Measurements from ENCODE around the gene FBXL12. TPM values are rescaled to one million over a fixed set of nuclear protein-coding genes. Genes with fewer than 3 reads are reported as not detected.
A peak's percentile ranks its signal among the peaks of the same experiment; 100 is the strongest.
"Not testable (repeated sequence)": the region's sequence is repeated elsewhere in the genome, so short reads cannot be mapped to it uniquely, and the experiment has no call there.

The FBXL12 gene
- polyA plus RNA-seq, 3 donors from 2014 or later = 12.2 to 17.2 (median 14.2) TPM

DNA sequence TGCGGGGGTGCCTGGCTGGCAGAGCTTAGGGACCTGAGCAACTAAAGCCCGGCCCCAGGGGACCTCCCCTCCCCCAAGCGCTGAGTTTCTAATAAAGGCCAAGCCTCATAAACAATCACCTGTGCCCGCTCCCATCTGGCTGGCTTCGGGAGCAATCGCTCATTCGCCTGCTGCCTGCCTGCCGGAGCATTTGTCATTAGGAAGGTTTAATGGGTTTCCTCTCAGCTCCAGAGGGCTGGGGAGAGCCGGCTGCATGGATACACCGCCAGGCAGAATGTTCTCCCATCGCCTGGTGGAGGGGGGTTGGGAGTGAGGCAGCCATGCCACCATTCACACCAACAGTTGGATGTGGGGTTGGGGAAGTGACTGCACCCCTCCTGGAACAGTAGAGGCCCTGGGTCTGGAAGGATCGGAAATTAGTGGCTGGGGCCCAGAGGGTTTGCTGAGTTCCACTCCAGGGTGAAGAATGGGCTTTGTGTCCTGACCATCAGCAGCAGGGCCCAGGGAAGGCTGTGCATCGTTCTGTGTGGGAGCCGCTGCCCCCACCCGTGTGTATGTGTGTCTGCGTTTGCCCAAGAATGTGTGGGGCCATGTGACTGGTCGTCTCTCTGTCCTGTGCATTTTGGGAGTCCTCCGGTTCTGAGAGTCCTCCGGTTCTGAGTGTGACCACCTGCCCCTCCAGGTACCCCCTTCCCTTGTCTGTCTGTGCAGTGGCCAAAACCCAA lies 31.5 kb upstream of the FBXL12 start:
- Mint-ChIP-seq H3K9me3 (no peaks in the 10 kb centered on the region), H3K27ac (peak overlapping the region in 1 of 6 donors; percentile 40), H3K27me3 (ENCODE audit: low read depth in 3 of 3) (peaks cover 0 to 2% (median 1%) of the 10 kb centered on the region in 3 donors), H3K4me1 (peaks cover 15 to 18% of the 10 kb centered on the region in 2 donors), H3K36me3 (peaks cover 4 to 6% (median 4%) of the 10 kb centered on the region in 3 donors), H3K4me3 (no peak overlapping the region)
- no peak for DNase-seq

DNA sequence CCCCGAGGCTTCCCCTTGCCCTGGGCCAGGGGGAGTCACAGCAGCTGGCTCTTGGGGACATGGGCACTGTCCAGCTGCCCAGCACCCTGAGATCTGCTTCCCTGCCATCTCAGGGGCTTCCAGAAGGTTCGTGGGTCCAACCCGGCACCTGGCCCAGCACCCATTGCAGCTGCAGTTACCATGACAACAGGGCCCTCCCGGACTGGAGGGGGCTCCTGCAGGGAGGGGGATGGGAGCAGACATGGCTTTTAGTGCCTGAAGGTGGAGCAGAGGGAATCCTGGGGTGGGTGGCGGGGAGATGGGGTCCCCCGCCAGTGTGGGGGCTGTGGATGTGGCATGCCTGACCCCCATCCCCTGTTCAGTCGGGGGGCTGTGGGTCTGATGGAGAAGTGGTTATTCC lies 30.9 kb upstream of the FBXL12 start:
- H3K36me3 Mint-ChIP-seq = peaks cover 4 to 9% (median 8%) of the 10 kb centered on the region in 3 donors
- peaks cover 19 to 24% of the 10 kb centered on the region in 2 donors for H3K4me1 Mint-ChIP-seq
- H3K27me3 Mint-ChIP-seq (ENCODE audit: low read depth in 3 of 3) = peaks cover 0 to 2% (median 1%) of the 10 kb centered on the region in 3 donors
- no peak for DNase-seq
- H3K27ac Mint-ChIP-seq = peak overlapping the region in 1 of 6 donors; percentile 7
- H3K4me3 Mint-ChIP-seq = no peak overlapping the region
- no peaks in the 10 kb centered on the region for H3K9me3 Mint-ChIP-seq

DNA sequence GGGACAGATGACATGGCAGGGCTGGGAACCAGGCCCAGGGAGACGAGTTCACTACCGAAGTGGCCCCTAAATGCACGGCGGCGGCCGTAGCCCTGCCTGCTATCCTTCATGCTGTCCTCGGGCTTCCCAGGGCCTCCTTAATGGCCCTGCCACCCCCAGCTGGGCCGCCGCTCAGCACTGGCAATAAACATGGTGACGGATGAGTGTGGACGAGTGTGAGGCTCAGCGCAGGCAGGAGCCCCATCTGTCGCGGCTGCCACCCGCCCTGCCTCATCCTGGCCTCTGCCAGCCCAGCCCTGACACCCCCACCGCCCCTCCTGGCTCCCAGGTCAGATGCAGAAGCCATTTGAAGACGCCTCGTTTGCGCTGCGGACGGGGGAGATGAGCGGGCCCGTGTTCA lies 29.9 kb upstream of the FBXL12 start:
- H3K4me1 Mint-ChIP-seq = peaks cover 20 to 21% of the 10 kb centered on the region in 2 donors
- H3K36me3 Mint-ChIP-seq = peaks cover 2 to 7% (median 6%) of the 10 kb centered on the region in 3 donors
- no peaks in the 10 kb centered on the region for H3K9me3 Mint-ChIP-seq
- no peak overlapping the region for H3K27ac Mint-ChIP-seq
- peaks cover 0 to 2% (median under 1%) of the 10 kb centered on the region in 3 donors for H3K27me3 Mint-ChIP-seq (ENCODE audit: low read depth in 3 of 3)
- no peak for DNase-seq
- H3K4me3 Mint-ChIP-seq = no peak overlapping the region

DNA sequence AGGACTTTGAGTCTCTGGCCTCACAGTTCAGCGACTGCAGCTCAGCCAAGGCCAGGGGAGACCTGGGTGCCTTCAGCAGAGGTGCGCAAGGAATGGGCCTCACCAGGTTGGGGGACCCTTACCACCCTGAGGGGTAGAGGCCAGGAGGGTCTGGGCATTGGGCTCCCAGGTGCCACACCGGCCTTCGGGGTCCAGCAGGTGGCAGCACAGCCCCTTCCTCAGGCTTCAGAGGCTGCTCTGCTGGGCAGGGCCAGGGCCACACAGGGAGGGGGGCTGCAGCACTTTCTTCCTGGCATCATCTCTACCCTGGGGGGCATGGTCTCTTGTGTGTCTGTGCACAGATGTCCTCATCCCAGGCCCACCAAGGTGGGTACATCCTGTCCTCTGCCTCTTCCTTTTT lies 29.2 kb upstream of the FBXL12 start:
- H3K9me3 Mint-ChIP-seq = no peaks in the 10 kb centered on the region
- DNase-seq = peak; percentile 13 to 38 (median 26)
- peaks cover 19 to 24% of the 10 kb centered on the region in 2 donors for H3K4me1 Mint-ChIP-seq
- H3K27me3 Mint-ChIP-seq (ENCODE audit: low read depth in 3 of 3) = peaks cover 0 to 2% (median 0%) of the 10 kb centered on the region in 3 donors
- no peak overlapping the region for H3K27ac Mint-ChIP-seq
- peaks cover 5 to 12% (median 10%) of the 10 kb centered on the region in 3 donors for H3K36me3 Mint-ChIP-seq
- no peak overlapping the region for H3K4me3 Mint-ChIP-seq

DNA sequence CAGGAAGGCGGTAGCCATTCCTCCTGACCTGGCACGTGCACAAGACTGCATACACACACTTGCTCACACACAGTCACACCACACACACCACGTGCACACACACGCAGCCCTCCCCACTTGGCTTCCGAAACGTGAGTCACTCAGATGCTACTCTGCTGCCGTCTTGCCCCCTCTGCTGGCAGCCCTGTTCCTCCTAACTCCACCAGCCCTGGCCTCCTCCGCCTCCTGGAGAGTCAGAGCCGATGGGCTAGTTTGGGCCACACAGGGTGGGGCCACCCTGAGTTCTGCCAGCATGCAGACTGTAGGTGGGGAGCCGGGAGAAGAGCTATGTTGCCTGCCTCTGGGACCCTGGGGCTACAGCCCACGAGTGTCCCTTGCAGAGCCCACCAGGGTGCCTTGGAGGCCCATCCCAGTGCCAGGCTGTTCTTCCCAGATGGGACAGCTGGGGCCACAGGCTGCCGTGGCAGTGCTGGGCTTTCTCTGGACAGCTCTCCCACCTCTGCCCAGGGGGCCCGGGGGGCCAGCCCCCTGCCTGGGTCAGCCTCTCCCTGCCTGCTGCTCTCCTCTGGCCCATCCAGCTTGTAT lies 28.3 kb upstream of the FBXL12 start:
- no peak for DNase-seq
- no peaks in the 10 kb centered on the region for H3K9me3 Mint-ChIP-seq
- H3K27me3 Mint-ChIP-seq (ENCODE audit: low read depth in 3 of 3) = peaks cover 0 to 2% (median 0%) of the 10 kb centered on the region in 3 donors
- H3K36me3 Mint-ChIP-seq = peaks cover 5 to 17% (median 11%) of the 10 kb centered on the region in 3 donors
- H3K4me3 Mint-ChIP-seq = no peak overlapping the region
- no peak overlapping the region for H3K27ac Mint-ChIP-seq
- H3K4me1 Mint-ChIP-seq = peaks cover 19 to 24% of the 10 kb centered on the region in 2 donors

DNA sequence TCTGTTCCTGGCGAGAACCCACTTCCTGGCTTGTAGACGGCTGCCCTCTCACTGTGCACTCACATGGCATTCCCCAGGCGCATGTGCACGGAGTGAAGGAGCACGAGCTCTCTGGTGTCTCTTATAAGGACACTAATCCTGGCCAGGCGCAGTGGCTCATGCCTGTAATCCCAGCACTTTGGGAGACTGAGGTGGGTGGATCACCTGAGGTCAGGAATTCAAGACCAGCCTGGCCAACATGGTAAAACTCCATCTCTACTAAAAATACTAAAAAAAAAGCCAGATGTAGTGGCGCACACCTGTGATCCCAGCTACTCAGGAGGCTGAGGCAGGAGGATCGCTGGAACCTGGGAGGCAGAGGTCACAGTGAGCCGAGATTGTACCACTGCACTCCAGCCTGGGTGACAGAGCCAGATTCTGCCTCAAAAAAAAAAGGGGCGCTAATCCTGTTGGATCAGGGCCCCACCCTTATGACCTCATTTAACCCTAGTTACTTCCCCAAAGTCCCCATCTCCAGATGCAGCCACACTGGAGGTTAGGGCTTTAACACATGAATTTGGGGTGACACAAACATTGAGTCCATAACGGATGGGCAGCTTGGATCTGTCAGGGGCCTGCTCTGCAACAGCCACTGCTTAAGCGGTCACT lies 24.9 kb upstream of the FBXL12 start:
- H3K4me1 Mint-ChIP-seq = peaks cover 19 to 25% of the 10 kb centered on the region in 2 donors
- H3K27me3 Mint-ChIP-seq (ENCODE audit: low read depth in 3 of 3); H3K4me3 Mint-ChIP-seq; DNase-seq; H3K9me3 Mint-ChIP-seq: not testable (repeated sequence)
- H3K27ac Mint-ChIP-seq = peak overlapping the region in 1 of 6 donors; percentile 46
- H3K36me3 Mint-ChIP-seq = peaks cover 12 to 38% (median 20%) of the 10 kb centered on the region in 3 donors

DNA sequence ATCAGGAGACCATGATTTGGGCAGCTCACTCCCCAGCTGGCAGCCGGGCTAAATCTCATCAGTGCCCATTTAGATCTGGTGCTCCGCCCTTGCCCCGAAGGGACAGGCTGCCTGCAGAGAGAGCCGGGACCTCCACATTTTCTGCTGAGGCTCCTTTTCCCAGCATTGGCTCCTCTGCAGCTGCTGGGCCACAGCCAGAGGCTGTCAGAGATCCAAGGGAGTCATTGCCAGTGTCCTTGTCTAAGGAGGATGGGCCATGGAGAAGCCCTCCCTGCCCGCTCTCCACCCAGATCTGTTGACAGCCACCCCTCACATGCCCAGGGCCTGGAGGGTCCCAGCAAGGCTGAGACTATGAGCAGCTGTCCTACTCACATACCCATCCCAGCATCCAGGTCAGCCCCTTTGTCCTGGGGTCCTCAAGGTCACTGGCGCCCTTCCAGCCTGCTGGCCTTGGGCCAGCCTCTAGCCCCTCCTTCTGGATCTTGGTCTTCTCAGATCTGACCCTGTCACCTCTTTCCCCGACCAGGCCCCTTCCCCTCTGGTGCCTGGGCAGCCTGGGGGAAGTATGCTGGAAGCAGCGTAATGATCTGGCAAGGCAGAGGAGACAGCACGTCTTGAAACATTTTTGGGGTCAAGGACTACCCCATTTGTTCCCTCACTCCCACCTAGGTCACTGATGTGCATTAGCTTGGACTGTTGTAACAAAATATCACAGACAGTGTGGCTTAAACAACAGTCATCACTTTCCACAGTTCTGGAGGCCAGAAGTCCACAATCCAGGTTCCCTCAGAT lies 24.2 kb upstream of the FBXL12 start:
- Mint-ChIP-seq H3K9me3 (no peaks in the 10 kb centered on the region), H3K4me1 (peaks cover 19 to 27% of the 10 kb centered on the region in 2 donors), H3K27me3 (ENCODE audit: low read depth in 3 of 3) (no peaks in the 10 kb centered on the region)

DNA sequence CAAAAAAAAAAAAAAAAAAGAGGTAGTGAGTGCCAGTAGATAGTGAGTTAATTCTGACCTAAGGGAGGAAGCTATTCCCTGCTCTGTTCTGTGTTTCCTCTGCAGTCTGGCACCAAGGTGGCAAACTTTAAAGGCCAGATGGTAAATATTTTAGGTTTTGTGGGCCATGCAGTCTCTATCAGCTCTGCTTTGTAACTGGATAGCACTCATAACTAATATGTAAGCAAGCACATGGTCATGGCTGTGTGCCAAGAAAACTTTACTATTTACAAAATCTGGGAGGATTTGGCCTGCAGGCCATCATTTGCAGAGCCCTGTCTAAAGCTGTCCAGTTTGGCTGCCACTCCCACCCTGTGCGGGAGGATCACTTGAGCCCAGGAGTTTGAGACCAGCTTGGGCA lies 20.5 kb upstream of the FBXL12 start:
- DNase-seq = no peak
- Mint-ChIP-seq H3K27me3 (ENCODE audit: low read depth in 3 of 3) (peaks cover 5 to 7% (median 6%) of the 10 kb centered on the region in 3 donors), H3K27ac (no peak overlapping the region), H3K4me1 (peaks cover 17 to 27% of the 10 kb centered on the region in 2 donors), H3K36me3 (peaks cover 12 to 35% (median 14%) of the 10 kb centered on the region in 3 donors), H3K9me3 (no peaks in the 10 kb centered on the region), H3K4me3 (no peak overlapping the region)

More for the DNA sequence above, 24.2 kb upstream of the FBXL12 start:
- DNase-seq = no peak
- Mint-ChIP-seq H3K4me3 (no peak overlapping the region), H3K27ac (peak overlapping the region in 1 of 6 donors; percentile 46), H3K36me3 (peaks cover 12 to 39% (median 20%) of the 10 kb centered on the region in 3 donors)

DNA sequence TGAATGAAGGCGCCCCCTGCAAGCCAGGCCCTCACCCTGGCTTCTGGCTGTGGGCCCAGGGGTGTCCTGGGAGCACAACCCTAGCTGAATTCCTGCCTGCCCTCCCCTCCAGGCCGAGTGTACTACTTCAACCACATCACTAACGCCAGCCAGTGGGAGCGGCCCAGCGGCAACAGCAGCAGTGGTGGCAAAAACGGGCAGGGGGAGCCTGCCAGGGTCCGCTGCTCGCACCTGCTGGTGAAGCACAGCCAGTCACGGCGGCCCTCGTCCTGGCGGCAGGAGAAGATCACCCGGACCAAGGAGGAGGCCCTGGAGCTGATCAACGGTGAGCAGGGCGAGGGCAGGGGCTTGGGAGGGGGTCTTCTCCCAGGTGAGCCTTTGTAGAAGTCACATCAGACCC lies 19.4 kb upstream of the FBXL12 start:
- Mint-ChIP-seq H3K9me3 (no peaks in the 10 kb centered on the region), H3K27me3 (ENCODE audit: low read depth in 3 of 3) (peaks cover 5 to 10% (median 8%) of the 10 kb centered on the region in 3 donors), H3K4me3 (no peak overlapping the region), H3K4me1 (peaks cover 22 to 28% of the 10 kb centered on the region in 2 donors), H3K36me3 (peaks cover 9 to 30% (median 13%) of the 10 kb centered on the region in 3 donors), H3K27ac (no peak overlapping the region)
- DNase-seq = no peak

DNA sequence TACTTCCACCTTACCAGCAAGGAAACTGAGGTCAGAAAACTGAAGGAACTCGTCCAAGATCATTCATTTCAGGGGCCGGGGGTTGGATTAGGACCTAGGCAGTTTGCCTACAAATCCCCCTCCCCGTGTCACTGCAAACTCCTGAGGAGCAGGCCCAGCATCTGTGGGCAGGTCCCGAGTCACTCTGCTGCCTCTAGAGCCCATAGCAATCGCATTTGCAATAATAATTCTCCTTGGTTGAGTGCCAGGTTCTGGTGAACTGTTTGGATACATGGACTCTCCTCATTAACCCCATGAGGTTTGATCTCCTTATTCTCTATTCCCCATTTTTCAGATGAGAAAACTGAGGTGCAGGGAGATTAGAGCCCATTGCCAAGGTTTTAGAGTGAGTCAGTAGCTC lies 17.1 kb upstream of the FBXL12 start:
- H3K9me3 Mint-ChIP-seq = no peaks in the 10 kb centered on the region
- H3K4me1 Mint-ChIP-seq = peaks cover 21 to 22% of the 10 kb centered on the region in 2 donors
- H3K27ac Mint-ChIP-seq = peak overlapping the region; percentile 65 to 88 (median 78)
- peaks cover 5 to 10% (median 8%) of the 10 kb centered on the region in 3 donors for H3K27me3 Mint-ChIP-seq (ENCODE audit: low read depth in 3 of 3)
- peaks cover 0 to 12% (median 0%) of the 10 kb centered on the region in 3 donors for H3K36me3 Mint-ChIP-seq
- DNase-seq = no peak
- H3K4me3 Mint-ChIP-seq = peak overlapping the region; percentile 86 to 96 (median 90)

DNA sequence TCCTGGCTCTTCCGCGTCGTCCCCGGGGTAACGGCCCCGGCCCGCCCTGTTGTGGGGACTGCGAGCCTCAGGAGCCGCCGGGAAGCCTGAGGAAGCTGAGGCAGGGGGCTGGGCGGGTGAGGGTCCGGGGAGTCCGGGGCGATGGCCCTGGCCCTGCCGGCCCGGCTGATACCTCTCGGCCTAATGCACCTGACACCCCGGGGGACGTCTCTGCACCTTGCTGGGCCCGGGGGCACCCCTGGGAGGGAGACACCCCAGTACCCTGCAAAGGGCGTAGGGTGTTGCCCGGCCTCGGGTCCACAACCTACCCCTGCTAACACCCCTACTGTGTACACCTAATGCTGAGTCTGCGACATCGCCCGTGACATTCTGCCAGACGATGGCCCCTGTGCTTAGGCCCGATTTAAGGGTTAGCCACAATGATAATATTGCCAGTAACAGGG lies 16.6 kb upstream of the FBXL12 start:
- Mint-ChIP-seq H3K36me3 (peaks cover 0 to 12% (median 0%) of the 10 kb centered on the region in 3 donors), H3K27ac (peak overlapping the region; percentile 65 to 88 (median 78)), H3K4me1 (peaks cover 21 to 22% of the 10 kb centered on the region in 2 donors), H3K4me3 (peak overlapping the region; percentile 86 to 96 (median 90)), H3K27me3 (ENCODE audit: low read depth in 3 of 3) (peaks cover 5 to 10% (median 8%) of the 10 kb centered on the region in 3 donors), H3K9me3 (no peaks in the 10 kb centered on the region)
- DNase-seq = no peak

DNA sequence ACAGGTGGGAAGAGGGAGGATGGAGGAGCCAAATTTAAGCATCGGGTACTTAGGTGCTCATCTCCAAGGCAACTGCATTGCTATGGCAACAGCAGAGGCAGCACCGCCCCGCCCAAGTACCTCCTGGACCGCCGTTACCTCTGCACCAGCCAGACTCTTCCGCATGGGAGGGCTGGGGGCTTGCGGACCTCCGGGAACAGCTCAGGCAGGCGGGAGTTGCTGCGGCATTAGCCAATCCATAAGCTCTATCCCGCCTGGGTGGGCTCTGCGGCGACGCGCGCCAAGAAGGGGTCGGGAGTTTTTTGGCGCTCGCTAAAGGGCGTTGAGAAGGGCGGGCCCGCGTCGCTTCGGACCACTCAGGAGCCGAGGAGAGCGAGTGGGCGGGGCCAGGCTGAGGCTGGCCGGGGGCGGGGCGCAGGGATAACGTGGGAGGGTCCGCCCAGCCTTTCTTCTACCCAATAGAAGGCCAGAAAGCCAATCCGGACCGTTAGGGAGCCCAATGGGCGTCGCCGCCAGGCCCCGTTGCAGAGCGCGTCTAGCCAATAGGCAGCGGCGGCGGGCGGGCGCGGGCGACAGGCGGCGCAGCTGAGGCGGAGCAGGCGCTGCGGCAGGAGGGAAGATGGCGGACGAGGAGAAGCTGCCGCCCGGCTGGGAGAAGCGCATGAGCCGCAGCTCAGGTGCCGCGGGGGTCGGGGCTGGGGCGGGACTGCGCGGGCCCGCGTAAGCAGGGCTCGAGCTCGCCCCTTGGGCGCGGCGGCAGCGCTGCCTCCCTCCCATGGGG lies 16.0 kb upstream of the FBXL12 start, which contains the start of gene PIN1:
PIN1 (plus strand) TSS at position 593 of the 781 bp plus-strand sequence; CDS start at position 620, 27 bp downstream.
- peaks cover 22 to 26% of the 10 kb centered on the region in 2 donors for H3K4me1 Mint-ChIP-seq
- peak within 1 kb of the TSS; percentile 87 to 98 (median 92) for H3K27ac Mint-ChIP-seq
- DNase-seq = peak; percentile 99
- H3K9me3 Mint-ChIP-seq = no peaks in the 10 kb centered on the region
- peak within 1 kb of the TSS; percentile 93 to 96 (median 94) for H3K4me3 Mint-ChIP-seq
- H3K36me3 Mint-ChIP-seq = peaks cover 0 to 9% (median 0%) of the 10 kb centered on the region in 3 donors
- H3K27me3 Mint-ChIP-seq (ENCODE audit: low read depth in 3 of 3) = peaks cover 5 to 10% (median 8%) of the 10 kb centered on the region in 3 donors
